ENCODE results near the gene OR7D2.

Gene OR7D2

DNA sequence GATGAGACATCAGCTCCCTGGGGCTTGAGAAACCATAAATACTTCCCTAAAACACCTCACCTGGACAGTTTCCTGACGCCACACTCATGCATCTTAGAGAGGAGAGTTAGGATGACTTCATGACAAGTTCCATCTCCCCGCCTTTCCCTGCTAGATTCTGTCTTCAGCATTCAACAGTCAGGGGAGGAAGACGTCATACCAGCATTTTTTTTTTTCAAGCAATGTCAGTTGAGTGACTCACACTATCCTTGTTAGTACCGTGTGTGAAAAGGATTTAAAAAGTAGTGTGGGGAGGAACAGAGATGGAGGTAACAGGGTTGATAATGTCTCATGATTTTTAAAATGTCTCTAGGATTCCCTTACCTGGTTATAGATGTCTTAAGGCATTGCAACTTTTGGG lies at the start of gene OR7D2:
Gene OR7D2, plus strand, starts transcription at position 79 of the 400 bp plus-strand sequence. CDS start 6,803 bp downstream, outside the sequence.
- Mint-ChIP-seq H3K4me1 (no peaks in the 10 kb centered on the region), H3K4me3 (no peak within 1 kb of the TSS)
- no peak for TF ChIP-seq CTCF (IDR thresholded peaks at IDR 0.05)

GRCh38 chr19:9130965-9131364 lies 47.8 kb upstream of the OR7D2 start:
- Mint-ChIP-seq H3K27me3 (ENCODE audit: low read depth, poor library complexity) (peaks cover 16% of the 10 kb centered on the region), H3K9me3 (peaks cover 48% of the 10 kb centered on the region), H3K27ac (no peak overlapping the region), H3K4me3 (no peak overlapping the region), H3K36me3 (ENCODE audit: low read depth) (no peaks in the 10 kb centered on the region), H3K4me1 (no peaks in the 10 kb centered on the region)
- DNase-seq, result no peak
- TF ChIP-seq CTCF (IDR thresholded peaks at IDR 0.05), result no peak

More for the DNA sequence above, at the start of gene OR7D2:
- DNase-seq, result no peak
- H3K27ac Mint-ChIP-seq, result peak within 1 kb of the TSS; percentile 11
- H3K36me3 Mint-ChIP-seq (ENCODE audit: low read depth), result peaks cover 36% of the 10 kb centered on the region
- H3K27me3 Mint-ChIP-seq (ENCODE audit: low read depth, poor library complexity), result no peaks in the 10 kb centered on the region
- peaks cover 49% of the 10 kb centered on the region for H3K9me3 Mint-ChIP-seq

- no peak for DNase-seq
- peaks cover 9% of the 10 kb centered on the region for H3K27me3 Mint-ChIP-seq (ENCODE audit: low read depth, poor library complexity)
- TF ChIP-seq CTCF (IDR thresholded peaks at IDR 0.05), result no peak
- no peak overlapping the region for H3K4me3 Mint-ChIP-seq
- no peaks in the 10 kb centered on the region for H3K4me1 Mint-ChIP-seq
- H3K27ac Mint-ChIP-seq, result no peak overlapping the region
- H3K9me3 Mint-ChIP-seq, result peaks cover 35% of the 10 kb centered on the region
- H3K36me3 Mint-ChIP-seq (ENCODE audit: low read depth), result no peaks in the 10 kb centered on the region
Observed at GRCh38 chr19:9132422-9132821, 46.4 kb upstream of the OR7D2 start.

DNA sequence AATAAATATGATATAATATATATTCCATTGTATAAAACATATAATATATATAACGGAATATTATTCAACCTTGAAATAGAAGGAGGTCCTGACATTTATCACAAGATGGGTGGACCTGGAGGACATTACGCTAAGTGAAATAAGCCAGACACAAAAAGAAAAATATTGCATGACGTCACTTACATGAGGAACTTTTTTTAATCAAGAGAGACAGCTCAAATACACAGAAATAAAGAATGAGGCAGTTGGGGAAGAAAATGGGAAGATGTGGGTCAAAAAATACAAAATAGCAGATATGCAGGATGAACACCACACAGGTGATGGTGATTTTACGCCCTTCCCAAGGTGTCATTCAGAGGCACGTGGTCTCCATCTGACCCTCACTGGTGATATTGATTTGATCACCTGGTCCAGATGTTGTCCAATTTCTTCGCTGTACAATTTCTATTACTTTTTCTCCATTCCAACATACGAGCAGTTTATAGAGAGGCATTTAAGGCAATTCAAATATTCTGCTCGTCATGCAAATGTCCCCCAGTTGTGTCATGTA lies 39.1 kb upstream of the OR7D2 start:
- Mint-ChIP-seq H3K27me3 (ENCODE audit: low read depth, poor library complexity) (peaks cover 8% of the 10 kb centered on the region), H3K4me1 (peaks cover 12% of the 10 kb centered on the region), H3K9me3 (peaks cover 54% of the 10 kb centered on the region), H3K4me3 (peak overlapping the region; percentile 99), H3K27ac (peak overlapping the region; percentile 99), H3K36me3 (ENCODE audit: low read depth) (peaks cover 46% of the 10 kb centered on the region)
- DNase-seq, result no peak
- no peak for TF ChIP-seq CTCF (IDR thresholded peaks at IDR 0.05)

- Mint-ChIP-seq H3K4me1 (peaks cover 12% of the 10 kb centered on the region), H3K36me3 (ENCODE audit: low read depth) (peaks cover 52% of the 10 kb centered on the region), H3K27me3 (ENCODE audit: low read depth, poor library complexity) (peaks cover 8% of the 10 kb centered on the region), H3K4me3 (peak within 1 kb of the TSS; percentile 99), H3K9me3 (peaks cover 60% of the 10 kb centered on the region), H3K27ac (peak within 1 kb of the TSS; percentile 99)
- peak; percentile 89 for DNase-seq
- no peak for TF ChIP-seq CTCF (IDR thresholded peaks at IDR 0.05)
Observed at GRCh38 chr19:9140159-9140874, 38.5 kb upstream of the OR7D2 start, which contains the start of gene ZNF317. ZNF317 (plus strand) TSS chr19:9140397; CDS start chr19:9156017, 15,620 bp downstream.

Data from nephron progenitor cell (in vitro differentiated cells).